HepG2 (cell line): ENCODE results near the gene ANP32B. TPM values are rescaled to one million over a fixed set of nuclear protein-coding genes. Genes with fewer than 3 reads are reported as not detected.
A peak's percentile ranks its signal among the peaks of the same experiment; 100 is the strongest.

Experiments
- FOXK1 ChIP-seq: sonication (generic); formaldehyde crosslinking; IDR thresholded peaks from 2 replicates; pipeline ENCODE4 v1.4.0; 2020; ENCODE audit warnings: low read depth, missing genetic modification reagents, borderline replicate concordance
- GATAD2A ChIP-seq: IDR thresholded peaks from 2 replicates; pipeline ENCODE4 v1.6.1; 2016
- IKZF1 ChIP-seq: fragments of 450-650 bp; IDR thresholded peaks from 2 replicates; pipeline ENCODE4 v1.7.1; 2016
- MAFG ChIP-seq: sonication (generic); formaldehyde crosslinking; IDR thresholded peaks from 2 replicates; pipeline ENCODE4 v1.5.1; 2020; ENCODE audit warnings: mild to moderate bottlenecking, missing genetic modification reagents
- NFE2L1 ChIP-seq: sonication (generic); formaldehyde crosslinking; IDR thresholded peaks from 2 replicates; pipeline ENCODE4 v1.4.0; 2020; ENCODE audit warnings: missing genetic modification reagents, mild to moderate bottlenecking, borderline replicate concordance
- ONECUT2 ChIP-seq: sonication (generic); formaldehyde crosslinking; IDR thresholded peaks from 2 replicates; pipeline ENCODE4 v1.4.0; 2020; ENCODE audit warnings: missing genetic modification reagents
- PAWR ChIP-seq: sonication (generic); formaldehyde crosslinking; IDR thresholded peaks from 2 replicates; pipeline ENCODE4 v1.4.0; 2020; ENCODE audit warnings: missing genetic modification reagents, mild to moderate bottlenecking, borderline replicate concordance
- SIN3B ChIP-seq: fragments of 150-350 bp; IDR thresholded peaks from 2 replicates; pipeline ENCODE4 v1.6.1; 2014; ENCODE audit warnings: low read length
- TRIM24 ChIP-seq: sonication (generic); formaldehyde crosslinking; IDR thresholded peaks from 2 replicates; pipeline ENCODE4 v1.8.0; 2022; ENCODE audit warnings: mild to moderate bottlenecking, missing genetic modification reagents
- YY1 ChIP-seq: IDR thresholded peaks from 2 replicates; pipeline ENCODE4 v1.6.1; 2011; ENCODE audit warnings: low read length, low read depth, moderate library complexity, mild to moderate bottlenecking; ENCODE audit not compliant: insufficient read depth, insufficient replicate concordance
- ZFP37 ChIP-seq: sonication (generic); formaldehyde crosslinking; IDR thresholded peaks from 2 replicates; pipeline ENCODE4 v1.4.0; 2020; ENCODE audit warnings: missing genetic modification reagents, borderline replicate concordance
- ZMAT3 ChIP-seq: sonication (generic); formaldehyde crosslinking; conservative IDR thresholded peaks from 2 replicates; pipeline ENCODE4 v1.7.0; 2021; ENCODE audit warnings: missing genetic modification reagents
- ZNF44 ChIP-seq: sonication (generic); formaldehyde crosslinking; IDR thresholded peaks from 2 replicates; pipeline ENCODE4 v1.5.1; 2020; ENCODE audit warnings: mild to moderate bottlenecking, missing genetic modification reagents
- ZNF460 ChIP-seq: sonication (generic); formaldehyde crosslinking; IDR thresholded peaks from 2 replicates; pipeline ENCODE4 v1.5.1; 2020; ENCODE audit warnings: missing genetic modification reagents, mild to moderate bottlenecking, borderline replicate concordance
- ZNF674 ChIP-seq: sonication (generic); formaldehyde crosslinking; IDR thresholded peaks from 2 replicates; pipeline ENCODE4 v1.5.0; 2020; ENCODE audit warnings: low read depth, mild to moderate bottlenecking, missing genetic modification reagents
- ZNF687 ChIP-seq: sonication (generic); formaldehyde crosslinking; IDR thresholded peaks from 2 replicates; pipeline ENCODE4 v1.5.1; 2020; ENCODE audit warnings: mild to moderate bottlenecking, missing genetic modification reagents, moderate library complexity
- ZNF790 ChIP-seq: sonication (generic); formaldehyde crosslinking; IDR thresholded peaks from 2 replicates; pipeline ENCODE4 v1.8.0; 2022; ENCODE audit warnings: missing genetic modification reagents, mild to moderate bottlenecking, borderline replicate concordance
- ZNF83 ChIP-seq: sonication (generic); formaldehyde crosslinking; IDR thresholded peaks from 2 replicates; pipeline ENCODE4 v1.4.0; 2020; ENCODE audit warnings: missing genetic modification reagents, mild to moderate bottlenecking, borderline replicate concordance
- polyA plus RNA-seq, 8 experiments: library from polyadenylated mRNA; depleted of rRNA in 3 of 8; stranded (reverse) in 7 of 8; unstranded in 1 of 8; fragments of >200 nt; fragmentation: Illumina TruSeq in 4 of 8; extraction: Trizol in 4 of 8; gene quantifications; 2 replicates each; pipeline versions ENCODE4 v1.2.1 to v1.2.3, GENCODE V29; 2011 to 2016; ENCODE audit warnings: low read depth in 4 of 8, missing spikeins in 1 of 8, mixed read lengths in 1 of 8; ENCODE audit not compliant: insufficient read depth in 1 of 8
- total RNA-seq, 5 experiments: library from RNA; depleted of rRNA; stranded (reverse); fragments of >200 nt; fragmentation: Illumina TruSeq; extraction: Trizol; gene quantifications; 2 replicates each; pipeline ENCODE4 v1.2.3, GENCODE V29; 2016; ENCODE audit warnings: low read depth in 1 of 5
- TF ChIP-seq, protein P1 (sequence below): sonication (generic); formaldehyde crosslinking; IDR thresholded peaks from 2 replicates; pipeline ENCODE4 v1.5.0; 2020; ENCODE audit warnings: missing genetic modification reagents, mild to moderate bottlenecking, borderline replicate concordance
- TF ChIP-seq, protein P2 (sequence below): sonication (generic); formaldehyde crosslinking; IDR thresholded peaks from 2 replicates; pipeline ENCODE4 v1.4.0; 2020; ENCODE audit warnings: missing genetic modification reagents
- TF ChIP-seq, protein P3 (sequence below): sonication (generic); formaldehyde crosslinking; IDR thresholded peaks from 2 replicates; pipeline ENCODE4 v1.4.0; 2020; ENCODE audit warnings: missing genetic modification reagents; ENCODE audit errors: not compliant biosample characterization

Gene ANP32B
- total and polyA plus RNA-seq, 2 of the 13 experiments (the other 11 are each of a cell fraction or from before 2014, with no cell fraction given), result 22.1 to 37.5 TPM

DNA sequence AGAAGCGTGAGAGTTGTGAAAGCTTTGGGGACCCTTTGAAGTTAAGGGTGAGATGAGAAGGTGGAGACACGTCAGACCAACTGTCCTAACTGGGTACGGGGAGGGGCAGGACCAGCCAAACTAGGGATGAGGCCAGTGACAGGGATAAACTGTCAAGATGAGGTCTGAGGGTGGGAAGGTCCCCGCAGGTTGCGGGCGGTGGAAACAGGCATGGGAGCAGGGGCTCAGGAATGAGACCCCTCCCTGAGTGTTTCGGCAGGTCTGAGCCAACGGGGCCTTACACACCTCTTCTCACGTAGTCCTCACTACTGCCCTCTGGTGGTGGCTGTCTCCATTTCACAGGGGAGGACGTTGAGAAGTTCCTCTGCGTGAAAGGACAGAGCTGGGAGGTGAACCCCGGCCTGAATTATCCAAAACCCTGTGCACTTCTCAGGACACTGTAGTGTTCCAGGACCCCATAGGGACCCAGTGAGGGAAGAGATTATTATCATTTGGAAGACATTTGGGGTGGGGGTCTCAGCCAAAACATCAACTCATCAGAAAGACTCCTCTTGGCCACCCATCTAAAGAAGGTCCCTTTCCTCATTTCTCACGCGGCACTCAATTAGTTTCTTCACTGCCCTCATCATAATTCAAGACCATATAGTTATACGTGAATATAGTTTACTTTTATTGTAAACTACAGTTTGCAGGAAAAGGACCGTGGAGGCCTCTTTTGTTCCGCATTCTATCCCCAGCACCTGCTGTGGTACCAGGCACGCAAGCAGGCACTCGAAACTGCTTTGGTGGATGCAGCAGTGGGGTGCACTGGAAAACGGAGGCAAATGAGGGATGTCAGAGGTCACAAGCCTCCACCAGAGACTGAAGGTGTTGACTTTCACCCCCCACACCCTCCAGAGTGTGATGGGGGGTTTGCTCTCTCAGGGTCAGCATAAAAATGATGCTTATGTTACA, 51.7 kb downstream of the ANP32B start (continued):
- TF ChIP-seq ZNF790 (CRISPR knock-in tag) (0 out of 2 replicates have a peak, but pooled peaks have one; percentile 24), PAWR (no peak), NFE2L1 (no peak), YY1 (no peak), ZNF674 (no peak), ZNF687 (CRISPR knock-in tag) (peak; percentile 41), ZNF44 (CRISPR knock-in tag) (no peak), IKZF1 (no peak), FOXK1 (CRISPR knock-in tag) (no peak), ZNF460 (CRISPR knock-in tag) (no peak), ZMAT3 (no peak), ONECUT2 (CRISPR knock-in tag) (no peak), MAFG (CRISPR knock-in tag) (no peak), ZFP37 (CRISPR knock-in tag) (no peak), GATAD2A (CRISPR knock-in tag) (no peak), ZNF83 (CRISPR knock-in tag) (no peak), TRIM24 (CRISPR knock-in tag) (no peak), SIN3B (no peak)
- TF ChIP-seq, protein P1, sequence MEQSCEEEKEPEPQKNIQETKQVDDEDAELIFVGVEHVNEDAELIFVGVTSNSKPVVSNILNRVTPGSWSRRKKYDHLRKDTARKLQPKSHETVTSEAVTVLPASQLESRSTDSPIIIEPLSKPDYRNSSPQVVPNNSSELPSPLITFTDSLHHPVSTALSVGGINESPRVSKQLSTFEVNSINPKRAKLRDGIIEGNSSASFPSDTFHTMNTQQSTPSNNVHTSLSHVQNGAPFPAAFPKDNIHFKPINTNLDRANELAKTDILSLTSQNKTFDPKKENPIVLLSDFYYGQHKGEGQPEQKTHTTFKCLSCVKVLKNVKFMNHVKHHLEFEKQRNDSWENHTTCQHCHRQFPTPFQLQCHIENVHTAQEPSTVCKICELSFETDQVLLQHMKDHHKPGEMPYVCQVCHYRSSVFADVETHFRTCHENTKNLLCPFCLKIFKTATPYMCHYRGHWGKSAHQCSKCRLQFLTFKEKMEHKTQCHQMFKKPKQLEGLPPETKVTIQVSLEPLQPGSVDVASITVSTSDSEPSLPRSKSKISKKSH (CRISPR knock-in tag), result no peak
- TF ChIP-seq, protein P2, sequence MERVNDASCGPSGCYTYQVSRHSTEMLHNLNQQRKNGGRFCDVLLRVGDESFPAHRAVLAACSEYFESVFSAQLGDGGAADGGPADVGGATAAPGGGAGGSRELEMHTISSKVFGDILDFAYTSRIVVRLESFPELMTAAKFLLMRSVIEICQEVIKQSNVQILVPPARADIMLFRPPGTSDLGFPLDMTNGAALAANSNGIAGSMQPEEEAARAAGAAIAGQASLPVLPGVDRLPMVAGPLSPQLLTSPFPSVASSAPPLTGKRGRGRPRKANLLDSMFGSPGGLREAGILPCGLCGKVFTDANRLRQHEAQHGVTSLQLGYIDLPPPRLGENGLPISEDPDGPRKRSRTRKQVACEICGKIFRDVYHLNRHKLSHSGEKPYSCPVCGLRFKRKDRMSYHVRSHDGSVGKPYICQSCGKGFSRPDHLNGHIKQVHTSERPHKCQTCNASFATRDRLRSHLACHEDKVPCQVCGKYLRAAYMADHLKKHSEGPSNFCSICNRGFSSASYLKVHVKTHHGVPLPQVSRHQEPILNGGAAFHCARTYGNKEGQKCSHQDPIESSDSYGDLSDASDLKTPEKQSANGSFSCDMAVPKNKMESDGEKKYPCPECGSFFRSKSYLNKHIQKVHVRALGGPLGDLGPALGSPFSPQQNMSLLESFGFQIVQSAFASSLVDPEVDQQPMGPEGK (CRISPR knock-in tag), result peak; percentile 88
- TF ChIP-seq, protein P3, sequence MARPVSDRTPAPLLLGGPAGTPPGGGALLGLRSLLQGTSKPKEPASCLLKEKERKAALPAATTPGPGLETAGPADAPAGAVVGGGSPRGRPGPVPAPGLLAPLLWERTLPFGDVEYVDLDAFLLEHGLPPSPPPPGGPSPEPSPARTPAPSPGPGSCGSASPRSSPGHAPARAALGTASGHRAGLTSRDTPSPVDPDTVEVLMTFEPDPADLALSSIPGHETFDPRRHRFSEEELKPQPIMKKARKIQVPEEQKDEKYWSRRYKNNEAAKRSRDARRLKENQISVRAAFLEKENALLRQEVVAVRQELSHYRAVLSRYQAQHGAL (CRISPR knock-in tag), result no peak
